WERI-Rb-1 (cell line): ENCODE results near the gene PRKCE.
"Not testable (repeated sequence)": the region's sequence is repeated elsewhere in the genome, so short reads cannot be mapped to it uniquely, and the experiment has no call there.

Experiments
- DNase-seq: peaks from one replicate; pipeline ENCODE4 v3.0.0-alpha.2; 2020
- H3K27ac ChIP-seq: fragments of 250-450 bp; sonication (Bioruptor Pico); 2 replicates; pipeline ENCODE4 v1.5.1; 2020; ENCODE audit warnings: mild to moderate bottlenecking, moderate library complexity
- H3K27me3 ChIP-seq: fragments of 250-450 bp; sonication (Bioruptor Pico); 2 replicates; pipeline ENCODE4 v1.5.1; 2021; ENCODE audit warnings: mild to moderate bottlenecking, low read depth, moderate library complexity; ENCODE audit not compliant: insufficient read depth, severe bottlenecking
- H3K36me3 ChIP-seq: fragments of 250-450 bp; sonication (Bioruptor Pico); 2 replicates; pipeline ENCODE4 v1.5.1; 2020; ENCODE audit warnings: mild to moderate bottlenecking, moderate library complexity
- H3K4me3 ChIP-seq: 2 replicates; pipeline ENCODE4 v1.5.1; 2011; ENCODE audit warnings: low read depth, mild to moderate bottlenecking, control low read depth, low read length
- H3K9me3 ChIP-seq: fragments of 250-450 bp; sonication (Bioruptor Pico); 2 replicates; pipeline ENCODE4 v1.5.1; 2021; ENCODE audit warnings: mild to moderate bottlenecking, moderate library complexity; ENCODE audit not compliant: severe bottlenecking
- TF ChIP-seq, protein P1 (sequence below): IDR thresholded peaks from 2 replicates; pipeline ENCODE4 v1.5.1; 2011; ENCODE audit warnings: low read depth, mild to moderate bottlenecking, control low read depth, inconsistent platforms, low read length

PRKCE gene

DNA sequence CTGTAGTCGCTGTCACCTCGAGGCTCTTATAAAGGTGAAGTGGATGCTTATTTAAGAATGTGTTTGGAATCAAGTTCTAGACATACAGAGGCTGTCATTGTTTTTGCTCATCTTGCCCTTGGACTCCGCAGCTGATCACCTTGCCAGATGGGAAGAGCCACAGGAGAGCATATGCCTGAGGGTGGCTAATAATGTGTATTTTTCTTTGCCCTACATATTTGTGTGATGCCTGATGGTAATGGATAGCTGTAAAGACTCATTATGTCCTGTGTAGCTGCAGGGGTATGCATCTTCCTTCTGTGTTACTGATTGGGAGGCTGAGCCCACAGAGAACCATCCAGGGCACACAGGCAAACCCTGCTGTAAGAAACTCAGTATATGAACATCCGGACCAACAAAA is 61.7 kb downstream of the PRKCE start:
- H3K4me3 ChIP-seq: no peak overlapping the region
- no peaks in the 10 kb centered on the region for H3K9me3 ChIP-seq
- no peaks in the 10 kb centered on the region for H3K36me3 ChIP-seq
- TF ChIP-seq, protein P1, sequence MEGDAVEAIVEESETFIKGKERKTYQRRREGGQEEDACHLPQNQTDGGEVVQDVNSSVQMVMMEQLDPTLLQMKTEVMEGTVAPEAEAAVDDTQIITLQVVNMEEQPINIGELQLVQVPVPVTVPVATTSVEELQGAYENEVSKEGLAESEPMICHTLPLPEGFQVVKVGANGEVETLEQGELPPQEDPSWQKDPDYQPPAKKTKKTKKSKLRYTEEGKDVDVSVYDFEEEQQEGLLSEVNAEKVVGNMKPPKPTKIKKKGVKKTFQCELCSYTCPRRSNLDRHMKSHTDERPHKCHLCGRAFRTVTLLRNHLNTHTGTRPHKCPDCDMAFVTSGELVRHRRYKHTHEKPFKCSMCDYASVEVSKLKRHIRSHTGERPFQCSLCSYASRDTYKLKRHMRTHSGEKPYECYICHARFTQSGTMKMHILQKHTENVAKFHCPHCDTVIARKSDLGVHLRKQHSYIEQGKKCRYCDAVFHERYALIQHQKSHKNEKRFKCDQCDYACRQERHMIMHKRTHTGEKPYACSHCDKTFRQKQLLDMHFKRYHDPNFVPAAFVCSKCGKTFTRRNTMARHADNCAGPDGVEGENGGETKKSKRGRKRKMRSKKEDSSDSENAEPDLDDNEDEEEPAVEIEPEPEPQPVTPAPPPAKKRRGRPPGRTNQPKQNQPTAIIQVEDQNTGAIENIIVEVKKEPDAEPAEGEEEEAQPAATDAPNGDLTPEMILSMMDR: no peak
- no peaks in the 10 kb centered on the region for H3K27me3 ChIP-seq
- no peak overlapping the region for H3K27ac ChIP-seq
- no peak for DNase-seq

DNA sequence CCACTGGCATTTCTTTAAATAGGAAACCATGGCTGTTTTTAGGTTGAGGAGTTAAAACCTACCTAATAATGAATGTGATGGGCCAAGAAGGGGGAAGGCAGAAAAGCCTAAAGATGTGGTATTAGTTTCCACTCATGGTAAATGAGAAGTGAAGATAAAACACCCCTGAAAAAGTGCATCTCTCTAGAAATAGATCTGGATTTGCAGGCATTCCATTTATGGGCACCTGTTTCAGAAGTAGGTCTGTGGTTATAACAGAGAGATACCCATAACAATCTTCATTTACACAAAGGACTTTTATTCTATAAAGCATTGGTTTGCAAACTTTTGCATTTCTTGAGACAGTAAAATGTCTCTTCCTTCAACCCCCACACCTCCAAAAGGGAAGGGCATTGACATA is 62.1 kb downstream of the PRKCE start:
- Histone ChIP-seq H3K27me3 (no peaks in the 10 kb centered on the region), H3K4me3 (no peak overlapping the region), H3K9me3 (no peaks in the 10 kb centered on the region), H3K36me3 (no peaks in the 10 kb centered on the region), H3K27ac (no peak overlapping the region)
- TF ChIP-seq, protein P1: no peak
- DNase-seq: no peak

DNA sequence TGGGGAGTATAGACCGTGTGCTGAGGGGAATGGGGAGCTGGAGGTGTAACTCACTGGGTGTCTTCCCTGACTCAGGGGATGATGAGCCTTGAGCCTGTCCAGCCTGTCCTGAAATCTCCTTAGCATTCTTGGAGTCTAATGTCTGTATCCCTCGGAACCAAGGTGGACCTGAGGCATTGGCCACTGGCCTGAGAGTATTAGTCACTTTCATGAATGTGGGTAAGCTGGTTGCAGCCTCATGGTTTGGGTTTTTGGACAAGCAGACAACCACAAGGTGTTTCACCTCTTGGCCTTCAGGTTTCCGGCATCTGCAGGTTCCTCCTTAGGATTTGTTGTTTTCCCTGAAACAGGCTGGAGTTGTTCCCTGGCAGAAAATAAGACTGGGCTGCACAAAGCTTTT is 63.2 kb downstream of the PRKCE start:
- no peak for DNase-seq
- H3K4me3 ChIP-seq: no peak overlapping the region

DNA sequence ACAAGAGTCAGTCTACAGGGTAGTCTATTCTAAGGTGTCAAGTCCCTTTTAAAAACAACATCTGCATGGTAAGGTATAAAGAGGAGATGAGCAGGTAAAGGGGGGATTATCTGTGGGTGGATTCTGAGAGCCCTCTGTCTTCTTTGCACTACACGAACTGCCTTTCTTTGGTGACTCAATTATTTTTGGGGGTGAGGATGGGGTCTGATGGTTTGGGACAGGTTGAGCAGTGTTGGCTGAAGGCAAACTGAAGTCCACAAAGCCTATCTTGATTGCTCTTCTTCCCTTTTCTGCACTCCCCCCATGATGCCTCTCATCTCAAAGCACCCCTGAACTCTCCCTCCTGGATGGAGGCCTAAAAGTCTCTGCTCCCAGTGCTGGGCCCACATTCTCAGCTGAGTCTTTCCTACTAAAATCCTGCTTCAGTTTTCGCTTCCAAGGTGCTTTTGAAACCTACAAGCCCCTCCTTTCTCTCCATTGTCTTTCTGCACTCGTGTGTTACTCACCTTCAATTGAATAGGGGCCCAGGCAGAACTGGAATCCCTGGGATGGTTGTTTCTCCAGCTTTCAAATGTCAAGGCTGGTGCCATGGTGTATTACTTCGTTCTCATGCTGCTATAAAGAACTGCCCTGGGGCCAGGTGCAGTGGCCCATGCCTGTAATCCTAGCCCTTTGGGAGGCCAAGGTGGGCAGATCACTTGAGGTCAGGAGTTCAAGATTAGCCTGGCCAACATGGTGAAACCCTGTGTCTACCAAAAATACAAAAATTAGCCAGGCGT is 64.3 kb downstream of the PRKCE start:
- no peak for DNase-seq
- Histone ChIP-seq H3K27me3 (no peaks in the 10 kb centered on the region), H3K36me3 (no peaks in the 10 kb centered on the region), H3K9me3 (no peaks in the 10 kb centered on the region), H3K27ac (no peak overlapping the region), H3K4me3 (no peak overlapping the region)
- TF ChIP-seq, protein P1: no peak

More for the DNA sequence above, 63.2 kb downstream of the PRKCE start:
- H3K36me3 ChIP-seq: no peaks in the 10 kb centered on the region
- TF ChIP-seq, protein P1: no peak
- no peaks in the 10 kb centered on the region for H3K9me3 ChIP-seq
- no peaks in the 10 kb centered on the region for H3K27me3 ChIP-seq
- H3K27ac ChIP-seq: no peak overlapping the region

DNA sequence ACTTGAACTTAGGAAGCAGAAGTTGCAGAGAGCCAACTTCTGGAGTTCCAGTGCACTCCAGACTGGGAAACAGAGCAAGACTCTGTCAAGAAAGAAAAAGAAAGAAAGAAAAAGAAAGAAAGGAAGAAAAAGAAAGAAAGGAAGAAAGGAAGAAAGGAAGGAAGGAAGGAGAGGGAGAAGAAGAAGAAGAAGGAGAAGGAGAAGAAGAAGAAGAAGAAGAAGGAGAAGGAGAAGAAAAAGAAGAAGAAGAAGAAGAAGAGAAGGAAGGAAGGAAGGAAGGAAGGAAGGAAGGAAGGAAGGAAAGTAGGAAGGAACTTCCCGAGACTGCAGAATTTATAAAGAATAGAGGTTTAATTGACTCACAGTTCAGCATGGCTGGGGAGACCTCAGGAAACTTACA is 65.0 kb downstream of the PRKCE start:
- H3K9me3 ChIP-seq, H3K27ac ChIP-seq, H3K27me3 ChIP-seq, H3K36me3 ChIP-seq, DNase-seq, H3K4me3 ChIP-seq: not testable (repeated sequence)

DNA sequence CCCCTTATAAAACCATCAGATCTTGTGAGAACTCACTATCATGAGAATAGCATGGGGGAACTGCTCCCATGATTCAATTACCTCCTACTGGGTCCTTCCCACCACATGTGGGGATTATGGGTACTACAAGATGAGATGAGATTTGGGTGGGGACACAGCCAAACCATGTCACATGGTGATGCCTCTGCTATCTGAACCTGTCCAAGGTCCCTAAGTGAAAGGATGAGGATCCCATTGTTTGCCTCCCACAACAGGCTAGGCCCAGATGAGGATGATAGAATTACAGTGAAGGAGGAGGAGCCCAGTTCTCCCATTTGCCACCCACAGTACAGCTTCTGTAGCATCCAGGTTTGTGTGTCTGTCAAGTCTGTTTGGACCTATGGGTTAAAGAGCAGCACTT is 65.4 kb downstream of the PRKCE start:
- H3K4me3 ChIP-seq: no peak overlapping the region
- no peak for DNase-seq
- TF ChIP-seq, protein P1: no peak
- H3K27ac ChIP-seq: no peak overlapping the region
- no peaks in the 10 kb centered on the region for H3K36me3 ChIP-seq
- H3K9me3 ChIP-seq: no peaks in the 10 kb centered on the region
- no peaks in the 10 kb centered on the region for H3K27me3 ChIP-seq
